ENCODE measurements around the gene WDR44.

- TF ChIP-seq CTCF (conservative IDR thresholded peaks at IDR 0.05; ENCODE audit: low read depth, low read length) (no peak), EZH2 (IDR thresholded peaks at IDR 0.05; ENCODE audit: borderline replicate concordance, low read depth, low read length, poor library complexity, severe bottlenecking) (no peak)
These were observed 50.2 kb downstream of the WDR44 start for GRCh38 chrX:118396113-118396512.
